WERI-Rb-1 (cell line): Measurements from ENCODE around the gene IZUMO4.
"Not testable (repeated sequence)": the region's sequence is repeated elsewhere in the genome, so short reads cannot be mapped to it uniquely, and the experiment has no call there.

Source experiments
- DNase-seq: peaks from one replicate; pipeline ENCODE4 v3.0.0-alpha.2; 2020
- H3K27ac ChIP-seq: fragments of 250-450 bp; sonication (Bioruptor Pico); 2 replicates; pipeline ENCODE4 v1.5.1; 2020; ENCODE audit warnings: mild to moderate bottlenecking, moderate library complexity
- H3K27me3 ChIP-seq: fragments of 250-450 bp; sonication (Bioruptor Pico); 2 replicates; pipeline ENCODE4 v1.5.1; 2021; ENCODE audit warnings: mild to moderate bottlenecking, low read depth, moderate library complexity; ENCODE audit not compliant: insufficient read depth, severe bottlenecking
- H3K36me3 ChIP-seq: fragments of 250-450 bp; sonication (Bioruptor Pico); 2 replicates; pipeline ENCODE4 v1.5.1; 2020; ENCODE audit warnings: mild to moderate bottlenecking, moderate library complexity
- H3K4me3 ChIP-seq: 2 replicates; pipeline ENCODE4 v1.5.1; 2011; ENCODE audit warnings: low read depth, mild to moderate bottlenecking, control low read depth, low read length
- H3K9me3 ChIP-seq: fragments of 250-450 bp; sonication (Bioruptor Pico); 2 replicates; pipeline ENCODE4 v1.5.1; 2021; ENCODE audit warnings: mild to moderate bottlenecking, moderate library complexity; ENCODE audit not compliant: severe bottlenecking
- CTCF ChIP-seq: IDR thresholded peaks from 2 replicates; pipeline ENCODE4 v1.5.1; 2011; ENCODE audit warnings: low read depth, mild to moderate bottlenecking, control low read depth, inconsistent platforms, low read length

IZUMO4 gene

GRCh38 chr19:2123682-2124387 is 27.1 kb downstream of the IZUMO4 start:
- H3K4me3 ChIP-seq, result no peak overlapping the region
- no peak for DNase-seq
- H3K9me3 ChIP-seq, result no peaks in the 10 kb centered on the region
- no peaks in the 10 kb centered on the region for H3K27me3 ChIP-seq
- no peak for TF ChIP-seq CTCF
- no peak overlapping the region for H3K27ac ChIP-seq
- H3K36me3 ChIP-seq, result peaks cover 76% of the 10 kb centered on the region

- DNase-seq, result no peak
- no peak for TF ChIP-seq CTCF
- peaks cover 70% of the 10 kb centered on the region for H3K36me3 ChIP-seq
- H3K27ac ChIP-seq, result no peak overlapping the region
- H3K4me3 ChIP-seq, result no peak overlapping the region
- H3K9me3 ChIP-seq, result no peaks in the 10 kb centered on the region
- H3K27me3 ChIP-seq, result no peaks in the 10 kb centered on the region
Observed at GRCh38 chr19:2126879-2127518, 30.3 kb downstream of the IZUMO4 start.

- no peak for TF ChIP-seq CTCF
- Histone ChIP-seq H3K36me3 (peaks cover 70% of the 10 kb centered on the region), H3K4me3 (no peak overlapping the region)
Observed at GRCh38 chr19:2127758-2128157, 31.0 kb downstream of the IZUMO4 start.

GRCh38 chr19:2128252-2128651 is 31.5 kb downstream of the IZUMO4 start:
- not testable (repeated sequence) for H3K27ac ChIP-seq, H3K27me3 ChIP-seq, DNase-seq, H3K4me3 ChIP-seq, H3K9me3 ChIP-seq
- peaks cover 70% of the 10 kb centered on the region for H3K36me3 ChIP-seq

More at GRCh38 chr19:2127758-2128157, 31.0 kb downstream of the IZUMO4 start:
- Histone ChIP-seq H3K9me3 (no peaks in the 10 kb centered on the region), H3K27me3 (no peaks in the 10 kb centered on the region), H3K27ac (no peak overlapping the region)
- no peak for DNase-seq

GRCh38 chr19:2129022-2129421 is 32.3 kb downstream of the IZUMO4 start:
- peaks cover 69% of the 10 kb centered on the region for H3K36me3 ChIP-seq
- no peak for TF ChIP-seq CTCF
- H3K27ac ChIP-seq, result no peak overlapping the region
- H3K9me3 ChIP-seq, result no peaks in the 10 kb centered on the region
- no peaks in the 10 kb centered on the region for H3K27me3 ChIP-seq
- no peak for DNase-seq
- no peak overlapping the region for H3K4me3 ChIP-seq

GRCh38 chr19:2129486-2129885 is 32.8 kb downstream of the IZUMO4 start:
- DNase-seq, result no peak
- H3K4me3 ChIP-seq, result no peak overlapping the region
- no peaks in the 10 kb centered on the region for H3K27me3 ChIP-seq
- TF ChIP-seq CTCF, result no peak
- H3K9me3 ChIP-seq, result no peaks in the 10 kb centered on the region
- H3K27ac ChIP-seq, result no peak overlapping the region
- H3K36me3 ChIP-seq, result peaks cover 68% of the 10 kb centered on the region
